IMR-90 (cell line): ENCODE results near the gene KRT7. TPM values are rescaled to one million over a fixed set of nuclear protein-coding genes. Genes with fewer than 3 reads are reported as not detected.
A peak's percentile ranks its signal among the peaks of the same experiment; 100 is the strongest.

Source experiments
- ATAC-seq: fragments of 200-7000 bp; cut with Tn5 transposase; 2 replicates; pipeline ENCODE4 v1.9.1; 2020; ENCODE audit warnings: low read depth, mild to moderate bottlenecking, moderate library complexity
- BruUV-seq: library from RNA; stranded (reverse); fragments of 400-500 nt; replicated peaks from 2 replicates; lab custom pipeline; 2021; lab: Mats Ljungman, UMichigan
- CTCF ChIA-PET: fragments of 300-600 bp; formaldehyde crosslinking; extraction: SDS; loops from one replicate; lab custom pipeline; 2021; ENCODE audit warnings: antibody characterized with exemption; lab: Yijun Ruan, JAX
- POLR2A ChIA-PET: fragments of 300-600 bp; sonication (Branson Sonifier 250); formaldehyde crosslinking; loops from one replicate; lab custom pipeline; 2022; ENCODE audit warnings: antibody characterized with exemption; ENCODE audit not compliant: unreplicated experiment; lab: Charles Lee
- DNase-seq: peaks from one replicate; pipeline ENCODE4 v3.0.0; 2013
- H2AFZ ChIP-seq: replicated peaks from 2 replicates; pipeline ENCODE3; 2013; ENCODE audit warnings: low read length, mild to moderate bottlenecking; ENCODE audit not compliant: poor library complexity
- H2AK5ac ChIP-seq: 2 replicates; pipeline ENCODE4 v1.6.1; 2013; ENCODE audit warnings: low read depth, low read length, inconsistent platforms
- H2AK9ac ChIP-seq: replicated peaks from 2 replicates; pipeline ENCODE3; 2013; ENCODE audit warnings: mild to moderate bottlenecking, low read depth, low read length, moderate library complexity; ENCODE audit not compliant: poor library complexity
- H2BK120ac ChIP-seq: 2 replicates; pipeline ENCODE4 v1.6.1; 2013; ENCODE audit warnings: low read depth, low read length, inconsistent platforms
- H2BK15ac ChIP-seq: 3 replicates; pipeline ENCODE4 v1.6.1; 2013; ENCODE audit warnings: low read depth, low read length, inconsistent platforms
- H2BK20ac ChIP-seq: 2 replicates; pipeline ENCODE4 v1.6.1; 2013; ENCODE audit warnings: low read depth, mild to moderate bottlenecking, inconsistent platforms, low read length, moderate library complexity
- H2BK5ac ChIP-seq: 2 replicates; pipeline ENCODE4 v1.6.1; 2013; ENCODE audit warnings: mild to moderate bottlenecking, low read depth, low read length, inconsistent platforms; ENCODE audit not compliant: poor library complexity, severe bottlenecking
- H3K14ac ChIP-seq: replicated peaks from 2 replicates; pipeline ENCODE4 v1.6.1; 2013; ENCODE audit warnings: low read depth, low read length, inconsistent platforms
- H3K18ac ChIP-seq: 2 replicates; pipeline ENCODE4 v1.6.1; 2013; ENCODE audit warnings: low read depth, low read length, control low read depth
- H3K23ac ChIP-seq: 2 replicates; pipeline ENCODE4 v1.6.1; 2013; ENCODE audit warnings: low read depth, low read length, inconsistent platforms
- H3K27ac ChIP-seq: 2 replicates; pipeline ENCODE4 v1.5.1; 2013; ENCODE audit warnings: mild to moderate bottlenecking, control low read depth, low read length; ENCODE audit not compliant: insufficient read depth
- H3K27me3 ChIP-seq: 2 replicates; pipeline ENCODE4 v1.6.1; 2013; ENCODE audit warnings: low read length; ENCODE audit not compliant: control insufficient read depth, insufficient read depth
- H3K36me3 ChIP-seq: 2 replicates; pipeline ENCODE4 v1.6.1; 2013; ENCODE audit warnings: low read length, mixed read lengths; ENCODE audit not compliant: control insufficient read depth, insufficient read depth
- H3K4ac ChIP-seq: 2 replicates; pipeline ENCODE4 v1.6.1; 2013; ENCODE audit warnings: low read depth, low read length, inconsistent platforms
- H3K4me1 ChIP-seq: 2 replicates; pipeline ENCODE4 v1.6.1; 2013; ENCODE audit warnings: low read length, mixed read lengths; ENCODE audit not compliant: control insufficient read depth, insufficient read depth
- H3K4me2 ChIP-seq: 2 replicates; pipeline ENCODE4 v1.6.1; 2013; ENCODE audit warnings: low read depth, mild to moderate bottlenecking, control low read depth, low read length, moderate library complexity
- H3K4me3 ChIP-seq: 2 replicates; pipeline ENCODE4 v1.5.1; 2013; ENCODE audit warnings: low read depth, mild to moderate bottlenecking, control low read depth, low read length, moderate library complexity; ENCODE audit not compliant: insufficient read depth
- H3K56ac ChIP-seq: 2 replicates; pipeline ENCODE4 v1.6.1; 2013; ENCODE audit warnings: low read length, inconsistent platforms; ENCODE audit not compliant: insufficient read depth; ENCODE audit errors: extremely low read depth
- H3K79me1 ChIP-seq, 2 experiments: 2 replicates each; pipeline ENCODE4 v1.6.1; 2013; ENCODE audit warnings: low read length in 2 of 2, inconsistent platforms in 1 of 2, low read depth in 1 of 2
- H3K9ac ChIP-seq: 2 replicates; pipeline ENCODE4 v1.6.1; 2013; ENCODE audit warnings: low read depth, low read length, control low read depth
- H3K9me1 ChIP-seq: 2 replicates; pipeline ENCODE4 v1.6.1; 2013; ENCODE audit warnings: low read length, inconsistent platforms; ENCODE audit not compliant: insufficient read depth
- H3K9me3 ChIP-seq: 2 replicates; pipeline ENCODE4 v1.6.1; 2013; ENCODE audit warnings: low read length; ENCODE audit not compliant: control insufficient read depth, insufficient read depth
- H4K20me1 ChIP-seq: 2 replicates; pipeline ENCODE4 v1.6.1; 2013; ENCODE audit warnings: low read length, inconsistent platforms; ENCODE audit not compliant: insufficient read depth
- H4K5ac ChIP-seq: 2 replicates; pipeline ENCODE4 v1.6.1; 2013; ENCODE audit warnings: mild to moderate bottlenecking, low read depth, low read length, control low read depth
- H4K8ac ChIP-seq, 2 experiments: 2 replicates each; pipeline ENCODE4 v1.6.1; 2013; ENCODE audit warnings: low read depth in 2 of 2, low read length in 2 of 2, control low read depth in 1 of 2, inconsistent platforms in 1 of 2
- H4K91ac ChIP-seq: 2 replicates; pipeline ENCODE4 v1.6.1; 2013; ENCODE audit warnings: low read depth, low read length, inconsistent platforms; ENCODE audit not compliant: insufficient read depth
- CEBPB ChIP-seq: IDR thresholded peaks from 2 replicates; pipeline ENCODE4 v1.6.1; 2012; ENCODE audit warnings: low read depth, low read length, improper control_type of control experiment
- CHD1 ChIP-seq: IDR thresholded peaks from 2 replicates; pipeline ENCODE4 v1.6.1; 2012; ENCODE audit warnings: low read depth, low read length, improper control_type of control experiment
- WGBS, 2 experiments: methylation state at CpG; one replicate each; pipeline versions ENCODE4 v1.1.5 to v1.1.7; 2013; ENCODE audit warnings: missing lambda C conversion rate in 2 of 2; ENCODE audit not compliant: insufficient read length in 1 of 2; ENCODE audit errors: extremely low coverage in 2 of 2; 5-methylcytosine and 5-hydroxymethylcytosine counted together
- dilution Hi-C: fragments of 300-500 bp; cut with HindIII; formaldehyde crosslinking; loops from one replicate; pipeline ENCODE4 v1.14.3; 2018; ENCODE audit warnings: low sequenced_read_pairs; ENCODE audit not compliant: unreplicated experiment
- in situ Hi-C: fragments of 300-500 bp; cut with MboI; formaldehyde crosslinking; loops from 3 replicates; pipeline ENCODE4 v1.14.3; 2019; ENCODE audit warnings: low sequenced_read_pairs, inconsistent platforms, mixed read lengths
- intact Hi-C: fragments of 100-400 bp; cut with micrococcal nuclease; formaldehyde crosslinking; loops from 2 replicates; pipeline ENCODE4 v1.10.0; 2022
- polyA plus RNA-seq, 3 experiments: library from polyadenylated mRNA; depleted of rRNA; stranded (reverse); fragments of >200 nt; gene quantifications; 2 replicates each; pipeline ENCODE4 v1.2.3, GENCODE V29; 2012; ENCODE audit warnings: low replicate concordance in 1 of 3
- total RNA-seq: library from RNA; depleted of rRNA; stranded (reverse); fragments of >200 nt; gene quantifications from 2 replicates; pipeline ENCODE4 v1.2.3, GENCODE V29; 2012

Gene KRT7
- total and polyA plus RNA-seq, 2 of the 4 experiments (the other 2 are of a cell fraction), result 0.54 to 1.7 TPM

- Histone ChIP-seq H3K9me1 (peaks cover 28% of the 10 kb centered on the region), H3K4ac (peak overlapping the region; percentile 100), H3K9ac (peak overlapping the region; percentile 9; the same call in 1 of the 2 replicates), H3K18ac (peak overlapping the region; percentile 79), H3K4me2 (peak overlapping the region; percentile 36; the same call in 1 of the 2 replicates), H2BK120ac (peak overlapping the region; percentile 100), H4K8ac (peak overlapping the region; percentile 93 to 99), H3K23ac (peak overlapping the region; percentile 81), H4K20me1 (no peaks in the 10 kb centered on the region), H3K27me3 (no peaks in the 10 kb centered on the region), H2BK5ac (peak overlapping the region; percentile 93), H2AK9ac (peak overlapping the region; percentile 95), H3K14ac (peak overlapping the region; percentile 83), H3K9me3 (no peaks in the 10 kb centered on the region), H3K79me1 (peaks cover 0 to 6% of the 10 kb centered on the region in 2 experiments; a peak in 1 of 4 replicates), H3K27ac (peak overlapping the region; percentile 77), H2AFZ (peak overlapping the region; percentile 98), H3K56ac (peak overlapping the region; percentile 58; the same call in 1 of the 2 replicates), H4K5ac (peak overlapping the region; percentile 95), H2BK15ac (peak overlapping the region; percentile 97; the same call in 2 of the 3 replicates), H3K4me1 (peaks cover 29% of the 10 kb centered on the region), H3K4me3 (no peak overlapping the region), H4K91ac (peak overlapping the region; percentile 99), H2BK20ac (peak overlapping the region; percentile 99), H2AK5ac (peak overlapping the region; percentile 97), H3K36me3 (no peaks in the 10 kb centered on the region)
- WGBS, 2 experiments, result no CpG with 5 or more reads among the region's 3 CpGs
- dilution Hi-C loops (no loop called here), intact Hi-C loops (no loop called here), in situ Hi-C loops (no loop called here)
- BruUV-seq, result no TSS peak
- ATAC-seq (no peak; the same call in none of the 2 replicates), DNase-seq (no peak)
- TF ChIP-seq CHD1, result no peak
- no peak for TF ChIP-seq CEBPB
- POLR2A ChIA-PET, result no interaction called here
- CTCF ChIA-PET, result interaction anchor here (1.1 to 1.6 kb wide), 2 partner anchors 35 kb away, joined by 5 read pairs; no protein-coding TSS in a partner anchor
Measured at GRCh38 chr12:52244615-52244994, 11.6 kb downstream of the KRT7 start.
